Loucy (cell line): ENCODE measurements around the gene EFHC2.
"Not testable (repeated sequence)": the region's sequence is repeated elsewhere in the genome, so short reads cannot be mapped to it uniquely, and the experiment has no call there.

ENCODE experiments used
- H2AFZ ChIP-seq: fragments of 200-600 bp; sonication (generic); 2 replicates; pipeline ENCODE4 v1.6.0; 2016; ENCODE audit warnings: antibody characterized with exemption, mild to moderate bottlenecking, low read length, moderate library complexity
- H3F3A ChIP-seq: fragments of 200-600 bp; 2 replicates; pipeline ENCODE4 v1.6.0; 2016; ENCODE audit warnings: antibody characterized with exemption, low read depth, mild to moderate bottlenecking
- H3K27me3 ChIP-seq: fragments of 200-600 bp; sonication (generic); 2 replicates; pipeline ENCODE4 v1.6.1; 2014; ENCODE audit warnings: low read length, mild to moderate bottlenecking; ENCODE audit not compliant: insufficient read depth, poor library complexity, severe bottlenecking
- H3K36me3 ChIP-seq: fragments of 200-600 bp; sonication (generic); 2 replicates; pipeline ENCODE4 v1.6.1; 2016; ENCODE audit warnings: low read length; ENCODE audit not compliant: insufficient read depth
- H3K4me1 ChIP-seq: fragments of 200-600 bp; sonication (generic); 2 replicates; pipeline ENCODE4 v1.5.1; 2014; ENCODE audit warnings: low read length, mild to moderate bottlenecking; ENCODE audit not compliant: insufficient read depth, poor library complexity, severe bottlenecking
- H3K4me2 ChIP-seq: fragments of 200-600 bp; sonication (generic); 2 replicates; pipeline ENCODE4 v1.6.0; 2014; ENCODE audit warnings: antibody characterized with exemption, low read length, low read depth, mild to moderate bottlenecking; ENCODE audit not compliant: poor library complexity, severe bottlenecking
- H3K4me3 ChIP-seq: fragments of 200-600 bp; sonication (generic); 2 replicates; pipeline ENCODE4 v1.5.1; 2014; ENCODE audit warnings: low read length, mild to moderate bottlenecking, mixed read lengths; ENCODE audit not compliant: poor library complexity, severe bottlenecking
- H3K79me2 ChIP-seq: fragments of 200-600 bp; sonication (generic); 2 replicates; pipeline ENCODE4 v1.6.1; 2014; ENCODE audit warnings: low read length; ENCODE audit not compliant: insufficient read depth
- H3K9ac ChIP-seq: fragments of 200-600 bp; sonication (generic); 2 replicates; pipeline ENCODE4 v1.6.0; 2014; ENCODE audit warnings: mild to moderate bottlenecking, low read depth, low read length, moderate library complexity; ENCODE audit not compliant: poor library complexity, severe bottlenecking
- H3K9me2 ChIP-seq: fragments of 200-600 bp; sonication (generic); replicated peaks from 2 replicates; pipeline ENCODE4 v1.6.1; 2016; ENCODE audit warnings: low read depth, low read length, mixed read lengths
- H3K9me3 ChIP-seq: fragments of 200-600 bp; sonication (generic); 2 replicates; pipeline ENCODE4 v1.6.1; 2014; ENCODE audit warnings: mild to moderate bottlenecking, antibody characterized with exemption, low read length, low read depth; ENCODE audit not compliant: insufficient read depth
- H4K20me1 ChIP-seq: fragments of 200-600 bp; sonication (generic); 2 replicates; pipeline ENCODE4 v1.6.0; 2014; ENCODE audit warnings: antibody characterized with exemption, low read length, mild to moderate bottlenecking; ENCODE audit not compliant: insufficient read depth, poor library complexity, severe bottlenecking
- CTCF ChIP-seq: fragments of 200-600 bp; sonication (generic); conservative IDR thresholded peaks from 2 replicates; pipeline ENCODE4 v1.5.1; 2014; ENCODE audit warnings: mild to moderate bottlenecking, antibody characterized with exemption, low read length
- EZH2phosphoT487 ChIP-seq: fragments of 200-600 bp; IDR thresholded peaks from 2 replicates; pipeline ENCODE4 v1.6.1; 2018; ENCODE audit warnings: antibody characterized with exemption, mild to moderate bottlenecking, moderate library complexity, borderline replicate concordance

EFHC2 gene

GRCh38 chrX:44253575-44253942, 89.9 kb downstream of the EFHC2 start:
- Histone ChIP-seq H3K9me3 (no peaks in the 10 kb centered on the region), H3K4me2 (peak overlapping the region; percentile 64), H3K36me3 (no peaks in the 10 kb centered on the region), H3F3A (no peaks in the 10 kb centered on the region), H3K79me2 (no peaks in the 10 kb centered on the region), H4K20me1 (no peaks in the 10 kb centered on the region), H3K4me1 (peaks cover 4% of the 10 kb centered on the region), H3K27me3 (no peaks in the 10 kb centered on the region), H3K9me2 (no peaks in the 10 kb centered on the region), H3K9ac (no peak overlapping the region), H2AFZ (no peak overlapping the region), H3K4me3 (peak overlapping the region; percentile 53)
- no peak for TF ChIP-seq CTCF
- no peak for TF ChIP-seq EZH2phosphoT487

DNA sequence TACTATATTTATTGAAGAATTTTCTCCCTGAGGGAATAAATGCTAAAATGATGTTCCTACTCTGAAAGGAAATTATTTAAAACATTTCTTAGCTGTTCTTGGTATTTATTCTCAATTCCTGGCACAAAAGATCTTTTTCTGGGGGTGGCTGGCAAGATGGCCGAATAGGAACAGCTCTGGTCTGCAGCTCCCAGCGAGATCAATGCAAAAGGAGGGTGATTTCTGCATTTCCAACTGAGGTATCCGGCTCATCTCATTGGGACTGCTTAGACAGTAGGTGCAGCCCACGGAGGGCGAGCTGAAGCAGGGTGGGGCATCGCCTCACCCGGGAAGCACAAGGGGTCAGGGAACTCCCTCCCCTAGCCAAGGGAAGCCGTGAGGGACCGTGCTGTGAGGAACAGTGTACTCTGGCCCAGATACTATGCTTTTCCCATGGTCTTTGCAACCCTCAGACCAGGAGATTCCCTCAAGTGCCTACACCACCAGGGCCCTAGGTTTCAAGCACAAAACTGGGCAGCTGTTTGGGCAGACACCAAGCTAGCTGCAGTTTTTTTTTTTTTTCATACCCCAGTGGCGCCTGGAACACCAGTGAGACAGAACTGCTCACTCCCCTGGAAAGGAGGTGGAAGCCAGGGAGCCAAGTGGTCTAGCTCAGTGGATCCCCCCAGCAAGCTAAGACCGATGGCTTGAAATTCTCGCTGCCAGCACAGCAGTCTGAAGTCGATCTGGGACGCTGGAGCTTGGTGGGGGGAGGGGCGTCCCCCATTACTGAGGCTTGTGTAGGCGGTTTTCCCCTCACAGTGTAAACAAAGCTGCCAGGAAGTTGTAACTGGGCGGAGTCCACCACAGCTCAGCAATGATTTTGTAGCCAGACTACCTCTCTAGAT, 90.5 kb downstream of the EFHC2 start:
- H3F3A ChIP-seq, H3K9me3 ChIP-seq, H2AFZ ChIP-seq, H3K79me2 ChIP-seq, H3K36me3 ChIP-seq, H3K4me1 ChIP-seq, H3K9me2 ChIP-seq, H4K20me1 ChIP-seq, H3K9ac ChIP-seq, H3K27me3 ChIP-seq: not testable (repeated sequence)
- peak overlapping the region; percentile 64 for H3K4me2 ChIP-seq
- peak overlapping the region; percentile 53 for H3K4me3 ChIP-seq

DNA sequence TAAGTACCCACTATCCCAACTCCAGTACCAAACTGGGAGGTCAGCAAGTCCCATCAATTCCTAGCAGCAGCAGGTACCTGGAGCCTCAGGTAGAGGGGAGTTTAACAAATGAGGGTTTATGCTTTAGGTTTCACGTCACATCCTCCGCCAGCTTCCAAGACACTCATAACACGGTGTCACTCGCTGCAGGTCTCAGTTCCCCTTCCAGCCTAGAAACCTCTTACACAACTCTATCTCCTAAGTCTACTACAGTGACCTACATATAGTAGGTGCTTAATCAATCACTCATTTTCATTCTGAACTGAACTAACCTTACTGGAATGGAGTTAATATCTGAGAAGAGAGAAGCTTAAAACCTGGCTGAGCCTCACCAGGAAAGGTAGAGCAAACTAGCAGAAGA, 96.0 kb downstream of the EFHC2 start:
- H4K20me1 ChIP-seq = no peaks in the 10 kb centered on the region
- H3K4me1 ChIP-seq = peaks cover 12% of the 10 kb centered on the region
- H3K9me3 ChIP-seq = no peaks in the 10 kb centered on the region
- H3K27me3 ChIP-seq = no peaks in the 10 kb centered on the region
- H3K9ac ChIP-seq = no peak overlapping the region
- H3K4me3 ChIP-seq = no peak overlapping the region
- H3K36me3 ChIP-seq = no peaks in the 10 kb centered on the region
- no peaks in the 10 kb centered on the region for H3K79me2 ChIP-seq
- TF ChIP-seq EZH2phosphoT487 (no peak), CTCF (no peak)
- no peaks in the 10 kb centered on the region for H3F3A ChIP-seq
- no peaks in the 10 kb centered on the region for H3K9me2 ChIP-seq
- H2AFZ ChIP-seq = no peak overlapping the region
- H3K4me2 ChIP-seq = no peak overlapping the region

DNA sequence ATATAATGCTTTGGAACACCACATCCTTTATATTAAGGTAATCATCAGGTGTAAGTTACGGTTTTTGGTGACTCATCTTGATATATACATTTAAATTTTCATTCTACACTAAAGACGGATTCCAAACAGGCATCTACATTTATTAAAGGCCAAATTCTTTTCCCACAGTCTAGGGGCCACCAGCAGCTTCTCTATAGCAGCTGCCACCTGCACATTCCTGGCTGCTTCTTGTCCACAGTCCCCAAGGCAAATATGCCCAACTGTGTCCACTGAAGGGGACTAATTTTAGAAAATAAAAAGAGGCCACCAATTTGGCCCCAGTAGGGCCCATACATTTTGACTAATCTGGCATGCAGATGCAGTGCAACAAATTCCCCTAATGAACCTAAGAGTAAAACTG, 96.6 kb downstream of the EFHC2 start:
- Histone ChIP-seq H2AFZ (no peak overlapping the region), H3K36me3 (no peaks in the 10 kb centered on the region), H3K9ac (no peak overlapping the region), H3K9me3 (no peaks in the 10 kb centered on the region), H3K79me2 (no peaks in the 10 kb centered on the region), H4K20me1 (no peaks in the 10 kb centered on the region), H3K4me2 (no peak overlapping the region), H3K4me1 (peaks cover 12% of the 10 kb centered on the region), H3K27me3 (no peaks in the 10 kb centered on the region), H3K4me3 (no peak overlapping the region), H3K9me2 (no peaks in the 10 kb centered on the region), H3F3A (no peaks in the 10 kb centered on the region)
- no peak for TF ChIP-seq EZH2phosphoT487
- no peak for TF ChIP-seq CTCF
